RWPE1 (cell line): ENCODE data around the gene COL10A1.

Source experiments
- CTCF ChIA-PET: fragments of 350-600 bp; sonication (Branson Sonifier 250); formaldehyde crosslinking; extraction: SDS; loops from one replicate; lab custom pipeline; 2021; lab: Yijun Ruan, JAX
- POLR2A ChIA-PET: fragments of 400-600 bp; formaldehyde crosslinking; extraction: SDS; loops from one replicate; lab custom pipeline; 2020; ENCODE audit warnings: antibody characterized with exemption; ENCODE audit not compliant: low non-redundant PET; lab: Yijun Ruan, JAX
- DNase-seq: peaks from one replicate; pipeline ENCODE4 v3.0.0; 2012; ENCODE audit warnings: low spot score
- H3K27ac ChIP-seq: fragments of 450-650 bp; 2 replicates; pipeline ENCODE4 v1.5.1; 2017
- TF ChIP-seq, protein P1 (sequence below): fragments of 450-650 bp; conservative IDR thresholded peaks from 2 replicates; pipeline ENCODE4 v1.5.1; 2017; ENCODE audit warnings: low read depth, mild to moderate bottlenecking

Gene COL10A1

GRCh38 chr6:116070101-116070500, 55.8 kb downstream of the COL10A1 start:
- CTCF ChIA-PET: interaction anchor here (0.6 to 1.0 kb wide), 2 partner anchors 9 to 19 kb away, joined by 3 to 4 read pairs; partner anchors contain the start of gene FRK
- POLR2A ChIA-PET: no interaction called here
- no peak for DNase-seq
- TF ChIP-seq, protein P1, sequence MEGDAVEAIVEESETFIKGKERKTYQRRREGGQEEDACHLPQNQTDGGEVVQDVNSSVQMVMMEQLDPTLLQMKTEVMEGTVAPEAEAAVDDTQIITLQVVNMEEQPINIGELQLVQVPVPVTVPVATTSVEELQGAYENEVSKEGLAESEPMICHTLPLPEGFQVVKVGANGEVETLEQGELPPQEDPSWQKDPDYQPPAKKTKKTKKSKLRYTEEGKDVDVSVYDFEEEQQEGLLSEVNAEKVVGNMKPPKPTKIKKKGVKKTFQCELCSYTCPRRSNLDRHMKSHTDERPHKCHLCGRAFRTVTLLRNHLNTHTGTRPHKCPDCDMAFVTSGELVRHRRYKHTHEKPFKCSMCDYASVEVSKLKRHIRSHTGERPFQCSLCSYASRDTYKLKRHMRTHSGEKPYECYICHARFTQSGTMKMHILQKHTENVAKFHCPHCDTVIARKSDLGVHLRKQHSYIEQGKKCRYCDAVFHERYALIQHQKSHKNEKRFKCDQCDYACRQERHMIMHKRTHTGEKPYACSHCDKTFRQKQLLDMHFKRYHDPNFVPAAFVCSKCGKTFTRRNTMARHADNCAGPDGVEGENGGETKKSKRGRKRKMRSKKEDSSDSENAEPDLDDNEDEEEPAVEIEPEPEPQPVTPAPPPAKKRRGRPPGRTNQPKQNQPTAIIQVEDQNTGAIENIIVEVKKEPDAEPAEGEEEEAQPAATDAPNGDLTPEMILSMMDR: no peak
- H3K27ac ChIP-seq: no peak overlapping the region
